Vagina (tissue), 2 donors: ENCODE results near the gene DPH3.

Experiments
- POLR2A ChIP-seq, 2 donors: fragments of 450-650 bp; IDR thresholded peaks; one replicate each; pipeline ENCODE4 v1.6.1; 2017; ENCODE audit warnings: antibody characterized with exemption in 2 of 2, mild to moderate bottlenecking in 2 of 2, moderate library complexity in 2 of 2
- POLR2AphosphoS5 ChIP-seq, 2 donors: sonication (generic); formaldehyde crosslinking; IDR thresholded peaks; one replicate each; pipeline ENCODE4 v1.9.0; 2017; ENCODE audit warnings: antibody characterized with exemption in 2 of 2, mild to moderate bottlenecking in 2 of 2, low read depth in 1 of 2; ENCODE audit not compliant: insufficient read depth in 1 of 2

- TF ChIP-seq POLR2A (IDR thresholded peaks at IDR 0.05) (no peak), POLR2AphosphoS5 (IDR thresholded peaks at IDR 0.05; ENCODE audit: insufficient read depth in 1 of 2, low read depth in 1 of 2) (no peak)
Observed at GRCh38 chr3:16255326-16255725, 9.4 kb downstream of the DPH3 start.
